GM19099 (cell line): Measurements from ENCODE around the gene IFI30.

ENCODE experiments used
- POLR2A ChIP-seq: IDR thresholded peaks from 3 replicates; pipeline ENCODE4 v1.6.1; 2011; ENCODE audit warnings: low read depth; ENCODE audit not compliant: insufficient read length; ENCODE audit errors: extremely low read depth

IFI30 gene

GRCh38 chr19:18224525-18225354, 51.1 kb downstream of the IFI30 start:
- no peak for TF ChIP-seq POLR2A

GRCh38 chr19:18225355-18225701, 51.7 kb downstream of the IFI30 start:
- TF ChIP-seq POLR2A = no peak

GRCh38 chr19:18225702-18226468, 52.3 kb downstream of the IFI30 start, which contains the start of gene PDE4C:
TSS of gene PDE4C (minus strand) at chr19:18226438. CDS start at chr19:18226415, 23 bp downstream.
- TF ChIP-seq POLR2A = no peak

DNA sequence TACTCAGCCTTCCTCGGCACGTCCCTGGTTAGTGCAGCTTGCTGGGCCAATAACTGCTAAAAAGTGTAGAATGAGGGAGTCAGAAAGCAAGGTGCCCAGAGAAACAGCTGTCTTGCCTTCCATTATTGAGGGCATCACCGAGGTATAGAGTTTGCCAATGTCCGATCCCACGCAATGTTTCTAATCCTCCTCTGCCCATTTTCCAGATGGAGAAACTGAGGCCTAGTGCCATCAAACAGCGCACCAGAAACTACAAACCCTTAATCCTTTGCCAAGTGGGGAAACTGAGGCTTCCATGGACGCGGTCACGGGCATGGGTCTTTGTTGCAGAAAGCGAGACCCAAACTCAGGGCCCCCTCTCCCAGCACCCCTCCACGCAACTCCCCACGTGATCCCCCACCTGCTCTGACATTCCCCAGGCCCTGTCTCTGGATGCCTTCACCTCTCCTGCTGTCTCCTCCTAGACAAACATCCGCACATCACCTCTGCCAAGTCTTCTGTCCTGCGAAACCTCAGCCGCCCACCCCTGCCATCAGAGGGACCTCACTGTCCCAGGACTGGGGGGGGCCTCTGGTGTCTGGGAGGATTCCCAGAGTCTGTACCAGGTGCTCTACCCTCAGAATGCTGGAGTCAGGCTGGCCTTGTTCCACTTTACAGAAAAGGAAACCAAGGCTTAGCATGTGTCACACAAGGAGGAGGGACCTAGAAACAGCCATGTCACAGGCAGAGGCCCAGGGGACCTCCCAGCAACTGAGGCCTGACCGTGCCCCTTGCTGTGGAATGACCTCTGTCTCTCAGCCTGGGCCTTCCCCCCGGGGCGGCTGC, 53.6 kb downstream of the IFI30 start:
- no peak for TF ChIP-seq POLR2A
